K562 (cell line): Measurements from ENCODE around the gene JUND. TPM values are rescaled to one million over a fixed set of nuclear protein-coding genes. Genes with fewer than 3 reads are reported as not detected.
A peak's percentile ranks its signal among the peaks of the same experiment; 100 is the strongest.

Experiments used
- C11orf30 ChIP-seq: fragments of 450-650 bp; IDR thresholded peaks from 2 replicates; pipeline ENCODE4 v1.6.1; 2016; ENCODE audit warnings: low read depth, mild to moderate bottlenecking
- CTBP1 ChIP-seq: fragments of 450-650 bp; IDR thresholded peaks from 2 replicates; pipeline ENCODE4 v1.6.1; 2016; ENCODE audit warnings: borderline replicate concordance
- FOXA1 ChIP-seq: fragments of 450-650 bp; IDR thresholded peaks from 2 replicates; pipeline ENCODE4 v1.6.1; 2016; ENCODE audit warnings: mild to moderate bottlenecking, borderline replicate concordance
- MAFG ChIP-seq: fragments of 450-650 bp; conservative IDR thresholded peaks from 2 replicates; pipeline ENCODE4 v1.6.1; 2016; ENCODE audit warnings: missing genetic modification characterization, missing compliant biosample characterization
- MYBL2 ChIP-seq, 2 experiments: fragments of 450-650 bp in 1 of 2; sonication (generic) in 1 of 2; formaldehyde crosslinking in 1 of 2; IDR thresholded peaks; 2 replicates each; pipeline versions ENCODE4 v1.6.1 to v1.8.1; 2017 to 2022; ENCODE audit warnings: borderline replicate concordance in 1 of 2, inconsistent platforms in 1 of 2, low read depth in 1 of 2, mild to moderate bottlenecking in 1 of 2, missing genetic modification reagents in 1 of 2, moderate library complexity in 1 of 2
- NONO ChIP-seq, 2 experiments: fragments of 200-400 bp in 1 of 2; fragments of 450-650 bp in 1 of 2; formaldehyde crosslinking in 1 of 2; IDR thresholded peaks; 2 replicates each; pipeline ENCODE4 v1.6.1; 2017; ENCODE audit warnings: low read depth in 2 of 2, mild to moderate bottlenecking in 2 of 2, moderate library complexity in 2 of 2, low read length in 1 of 2
- POLR3G ChIP-seq: IDR thresholded peaks from 2 replicates; pipeline ENCODE4 v1.6.1; 2011; ENCODE audit not compliant: insufficient read length, insufficient replicate concordance; ENCODE audit errors: extremely low read depth
- RHOXF2B ChIP-seq: fragments of 250-450 bp; sonication (Bioruptor Pico); conservative IDR thresholded peaks from 2 replicates; pipeline ENCODE4 v1.5.1; 2021
- SRSF7 ChIP-seq: fragments of 200-400 bp; formaldehyde crosslinking; optimal IDR thresholded peaks from 2 replicates; pipeline ENCODE3; 2017; ENCODE audit warnings: mild to moderate bottlenecking, low read depth, low read length
- ZNF41 ChIP-seq: fragments of 250-450 bp; sonication (Bioruptor Pico); conservative IDR thresholded peaks from 2 replicates; pipeline ENCODE4 v1.4.0; 2020; ENCODE audit warnings: mild to moderate bottlenecking
- ZNF780A ChIP-seq: fragments of 250-450 bp; sonication (Bioruptor Pico); IDR thresholded peaks from 2 replicates; pipeline ENCODE4 v1.5.0; 2021; ENCODE audit warnings: mild to moderate bottlenecking
- polyA plus RNA-seq, 8 experiments: library from polyadenylated mRNA; depleted of rRNA in 4 of 8; stranded (reverse) in 5 of 8; unstranded in 3 of 8; fragments of >200 nt; fragmentation: Nextera tagmentation in 2 of 8; fragmentation: Illumina TruSeq in 1 of 8; extraction: Ambion mirVana in 2 of 8; extraction: Trizol in 1 of 8; gene quantifications; 2 replicates each; pipeline versions ENCODE4 v1.2.1 to v1.2.3, GENCODE V29; 2011 to 2014; ENCODE audit warnings: inconsistent platforms in 1 of 8, missing spikeins in 1 of 8
- total RNA-seq, 7 experiments: library from RNA; depleted of rRNA in 6 of 7; stranded (reverse); fragments of >200 nt in 6 of 7; fragmentation: Illumina TruSeq in 2 of 7; extraction: Trizol in 2 of 7; gene quantifications; 2 replicates each; pipeline versions ENCODE4 v1.2.1 to v1.2.3, GENCODE V29; 2011 to 2021; ENCODE audit warnings: low replicate concordance in 1 of 7
- TF ChIP-seq, protein P1 (sequence below): fragments of 250-450 bp; sonication (Bioruptor Pico); IDR thresholded peaks from 2 replicates; pipeline ENCODE4 v1.8.0; 2021; ENCODE audit warnings: moderate library complexity, mild to moderate bottlenecking, inconsistent platforms
- TF ChIP-seq, protein P2 (sequence below): fragments of 450-650 bp; IDR thresholded peaks from 2 replicates; pipeline ENCODE4 v1.6.1; 2016; ENCODE audit warnings: borderline replicate concordance
- TF ChIP-seq, protein P3 (sequence below), 2 experiments: fragments of 450-650 bp in 1 of 2; sonication (generic) in 1 of 2; formaldehyde crosslinking in 1 of 2; IDR thresholded peaks in 1 of 2; conservative IDR thresholded peaks in 1 of 2; 2 replicates each; pipeline versions ENCODE4 v1.6.1 to v1.8.1; 2016 to 2023; ENCODE audit warnings: mild to moderate bottlenecking in 2 of 2, moderate library complexity in 2 of 2, inconsistent platforms in 1 of 2, missing genetic modification reagents in 1 of 2
- TF ChIP-seq, protein P4 (sequence below): sonication (generic); formaldehyde crosslinking; IDR thresholded peaks from 2 replicates; pipeline ENCODE4 v1.8.0; 2022; ENCODE audit warnings: mild to moderate bottlenecking, low read depth, missing genetic modification reagents
- TF ChIP-seq, protein P5 (sequence below): fragments of 250-450 bp; sonication (Bioruptor Pico); IDR thresholded peaks from 2 replicates; pipeline ENCODE4 v1.5.0; 2021; ENCODE audit warnings: mild to moderate bottlenecking, borderline replicate concordance
- TF ChIP-seq, protein P6 (sequence below): fragments of 450-650 bp; formaldehyde crosslinking; IDR thresholded peaks from 2 replicates; pipeline ENCODE4 v1.4.0; 2020; ENCODE audit warnings: mild to moderate bottlenecking, mixed read lengths

The JUND gene
- total and polyA plus RNA-seq, 9 of the 15 experiments (the other 6 are each of a cell fraction or from before 2014, with no cell fraction given): 6.4 to 286 (median 42.3) TPM

DNA sequence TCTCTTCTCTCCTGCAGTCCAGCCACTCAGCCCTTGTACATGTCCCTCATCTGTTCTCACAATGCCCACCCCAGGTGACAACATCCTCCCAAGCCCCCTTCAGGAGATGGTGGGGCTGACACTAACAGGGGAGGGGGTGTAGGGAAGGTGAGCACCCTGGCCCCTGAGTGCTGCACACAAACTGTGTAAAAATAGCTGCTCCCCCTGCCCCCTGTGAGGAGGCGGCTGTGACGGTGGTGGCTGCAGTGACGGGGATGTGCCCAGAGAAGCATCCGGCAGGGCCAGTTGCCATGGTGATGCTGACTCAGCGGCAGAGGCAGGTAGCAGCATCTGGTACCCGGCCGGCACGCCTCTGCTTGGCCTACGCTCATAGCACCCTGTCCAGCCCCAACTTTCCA lies 13.0 kb upstream of the JUND start (continued):
- TF ChIP-seq, protein P1, sequence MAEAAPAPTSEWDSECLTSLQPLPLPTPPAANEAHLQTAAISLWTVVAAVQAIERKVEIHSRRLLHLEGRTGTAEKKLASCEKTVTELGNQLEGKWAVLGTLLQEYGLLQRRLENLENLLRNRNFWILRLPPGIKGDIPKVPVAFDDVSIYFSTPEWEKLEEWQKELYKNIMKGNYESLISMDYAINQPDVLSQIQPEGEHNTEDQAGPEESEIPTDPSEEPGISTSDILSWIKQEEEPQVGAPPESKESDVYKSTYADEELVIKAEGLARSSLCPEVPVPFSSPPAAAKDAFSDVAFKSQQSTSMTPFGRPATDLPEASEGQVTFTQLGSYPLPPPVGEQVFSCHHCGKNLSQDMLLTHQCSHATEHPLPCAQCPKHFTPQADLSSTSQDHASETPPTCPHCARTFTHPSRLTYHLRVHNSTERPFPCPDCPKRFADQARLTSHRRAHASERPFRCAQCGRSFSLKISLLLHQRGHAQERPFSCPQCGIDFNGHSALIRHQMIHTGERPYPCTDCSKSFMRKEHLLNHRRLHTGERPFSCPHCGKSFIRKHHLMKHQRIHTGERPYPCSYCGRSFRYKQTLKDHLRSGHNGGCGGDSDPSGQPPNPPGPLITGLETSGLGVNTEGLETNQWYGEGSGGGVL (CRISPR knock-in tag): no peak
- no peak for TF ChIP-seq NONO (IDR thresholded peaks at IDR 0.05; ENCODE audit: low read depth in 2 of 2, low read length in 1 of 2)
- TF ChIP-seq, protein P2, sequence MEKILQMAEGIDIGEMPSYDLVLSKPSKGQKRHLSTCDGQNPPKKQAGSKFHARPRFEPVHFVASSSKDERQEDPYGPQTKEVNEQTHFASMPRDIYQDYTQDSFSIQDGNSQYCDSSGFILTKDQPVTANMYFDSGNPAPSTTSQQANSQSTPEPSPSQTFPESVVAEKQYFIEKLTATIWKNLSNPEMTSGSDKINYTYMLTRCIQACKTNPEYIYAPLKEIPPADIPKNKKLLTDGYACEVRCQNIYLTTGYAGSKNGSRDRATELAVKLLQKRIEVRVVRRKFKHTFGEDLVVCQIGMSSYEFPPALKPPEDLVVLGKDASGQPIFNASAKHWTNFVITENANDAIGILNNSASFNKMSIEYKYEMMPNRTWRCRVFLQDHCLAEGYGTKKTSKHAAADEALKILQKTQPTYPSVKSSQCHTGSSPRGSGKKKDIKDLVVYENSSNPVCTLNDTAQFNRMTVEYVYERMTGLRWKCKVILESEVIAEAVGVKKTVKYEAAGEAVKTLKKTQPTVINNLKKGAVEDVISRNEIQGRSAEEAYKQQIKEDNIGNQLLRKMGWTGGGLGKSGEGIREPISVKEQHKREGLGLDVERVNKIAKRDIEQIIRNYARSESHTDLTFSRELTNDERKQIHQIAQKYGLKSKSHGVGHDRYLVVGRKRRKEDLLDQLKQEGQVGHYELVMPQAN: no peak
- no peak for TF ChIP-seq SRSF7
- no peak for TF ChIP-seq ZNF41
- TF ChIP-seq C11orf30: peak; percentile 88
- TF ChIP-seq RHOXF2B (CRISPR knock-in tag): no peak
- TF ChIP-seq, protein P3, sequence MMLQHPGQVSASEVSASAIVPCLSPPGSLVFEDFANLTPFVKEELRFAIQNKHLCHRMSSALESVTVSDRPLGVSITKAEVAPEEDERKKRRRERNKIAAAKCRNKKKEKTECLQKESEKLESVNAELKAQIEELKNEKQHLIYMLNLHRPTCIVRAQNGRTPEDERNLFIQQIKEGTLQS (IDR thresholded peaks at IDR 0.05): 0 out of 2 replicates have a peak, but pooled peaks have one; percentile 12
- TF ChIP-seq, protein P3 (CRISPR knock-in tag; conservative IDR thresholded peaks at IDR 0.05): no peak
- TF ChIP-seq MAFG: peak; percentile 52
- no peak for TF ChIP-seq POLR3G
- no peak for TF ChIP-seq ZNF780A (CRISPR knock-in tag)
- TF ChIP-seq CTBP1: peak; percentile 80
- no peak for TF ChIP-seq FOXA1
- no peak for TF ChIP-seq MYBL2 (IDR thresholded peaks at IDR 0.05; ENCODE audit: low read depth)
- TF ChIP-seq MYBL2 (CRISPR knock-in tag; IDR thresholded peaks at IDR 0.05; ENCODE audit: borderline replicate concordance): no peak
- TF ChIP-seq, protein P4, sequence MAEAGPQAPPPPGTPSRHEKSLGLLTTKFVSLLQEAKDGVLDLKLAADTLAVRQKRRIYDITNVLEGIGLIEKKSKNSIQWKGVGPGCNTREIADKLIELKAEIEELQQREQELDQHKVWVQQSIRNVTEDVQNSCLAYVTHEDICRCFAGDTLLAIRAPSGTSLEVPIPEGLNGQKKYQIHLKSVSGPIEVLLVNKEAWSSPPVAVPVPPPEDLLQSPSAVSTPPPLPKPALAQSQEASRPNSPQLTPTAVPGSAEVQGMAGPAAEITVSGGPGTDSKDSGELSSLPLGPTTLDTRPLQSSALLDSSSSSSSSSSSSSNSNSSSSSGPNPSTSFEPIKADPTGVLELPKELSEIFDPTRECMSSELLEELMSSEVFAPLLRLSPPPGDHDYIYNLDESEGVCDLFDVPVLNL: no peak
- TF ChIP-seq, protein P5, sequence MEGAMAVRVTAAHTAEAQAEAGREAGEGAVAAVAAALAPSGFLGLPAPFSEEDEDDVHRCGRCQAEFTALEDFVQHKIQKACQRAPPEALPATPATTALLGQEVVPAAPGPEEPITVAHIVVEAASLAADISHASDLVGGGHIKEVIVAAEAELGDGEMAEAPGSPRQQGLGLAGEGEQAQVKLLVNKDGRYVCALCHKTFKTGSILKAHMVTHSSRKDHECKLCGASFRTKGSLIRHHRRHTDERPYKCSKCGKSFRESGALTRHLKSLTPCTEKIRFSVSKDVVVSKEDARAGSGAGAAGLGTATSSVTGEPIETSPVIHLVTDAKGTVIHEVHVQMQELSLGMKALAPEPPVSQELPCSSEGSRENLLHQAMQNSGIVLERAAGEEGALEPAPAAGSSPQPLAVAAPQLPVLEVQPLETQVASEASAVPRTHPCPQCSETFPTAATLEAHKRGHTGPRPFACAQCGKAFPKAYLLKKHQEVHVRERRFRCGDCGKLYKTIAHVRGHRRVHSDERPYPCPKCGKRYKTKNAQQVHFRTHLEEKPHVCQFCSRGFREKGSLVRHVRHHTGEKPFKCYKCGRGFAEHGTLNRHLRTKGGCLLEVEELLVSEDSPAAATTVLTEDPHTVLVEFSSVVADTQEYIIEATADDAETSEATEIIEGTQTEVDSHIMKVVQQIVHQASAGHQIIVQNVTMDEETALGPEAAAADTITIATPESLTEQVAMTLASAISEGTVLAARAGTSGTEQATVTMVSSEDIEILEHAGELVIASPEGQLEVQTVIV (CRISPR knock-in tag): no peak
- TF ChIP-seq, protein P6, sequence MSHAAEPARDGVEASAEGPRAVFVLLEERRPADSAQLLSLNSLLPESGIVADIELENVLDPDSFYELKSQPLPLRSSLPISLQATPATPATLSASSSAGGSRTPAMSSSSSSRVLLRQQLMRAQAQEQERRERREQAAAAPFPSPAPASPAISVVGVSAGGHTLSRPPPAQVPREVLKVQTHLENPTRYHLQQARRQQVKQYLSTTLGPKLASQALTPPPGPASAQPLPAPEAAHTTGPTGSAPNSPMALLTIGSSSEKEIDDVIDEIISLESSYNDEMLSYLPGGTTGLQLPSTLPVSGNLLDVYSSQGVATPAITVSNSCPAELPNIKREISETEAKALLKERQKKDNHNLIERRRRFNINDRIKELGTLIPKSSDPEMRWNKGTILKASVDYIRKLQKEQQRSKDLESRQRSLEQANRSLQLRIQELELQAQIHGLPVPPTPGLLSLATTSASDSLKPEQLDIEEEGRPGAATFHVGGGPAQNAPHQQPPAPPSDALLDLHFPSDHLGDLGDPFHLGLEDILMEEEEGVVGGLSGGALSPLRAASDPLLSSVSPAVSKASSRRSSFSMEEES (CRISPR knock-in tag): no peak
